ENCODE measurements around the gene TOM1.

GRCh38 chr22:35386670-35387288 lies 87.1 kb downstream of the TOM1 start:
- TF ChIP-seq CTCF (IDR thresholded peaks at IDR 0.05): no peak
- TF ChIP-seq POLR2A (IDR thresholded peaks at IDR 0.05): no peak

All from ovary (tissue), 3 donors.